Neural progenitor cell (in vitro differentiated cells): ENCODE measurements around the gene MAP7D2. TPM values are rescaled to one million over a fixed set of nuclear protein-coding genes. Genes with fewer than 3 reads are reported as not detected.

Experiments
- DNase-seq: peaks from one replicate; pipeline ENCODE4 v3.0.0-alpha.2; 2016; ENCODE audit warnings: low spot score
- H2AFZ ChIP-seq: fragments of 200-600 bp; sonication (generic); replicated peaks from 2 replicates; pipeline ENCODE4 v1.6.1; 2016; ENCODE audit warnings: antibody characterized with exemption
- H3F3A ChIP-seq: fragments of 200-600 bp; sonication (generic); 2 replicates; pipeline ENCODE4 v1.6.1; 2016; ENCODE audit warnings: antibody characterized with exemption, low read depth
- H3K27ac ChIP-seq: fragments of 200-600 bp; sonication (generic); 2 replicates; pipeline ENCODE4 v1.5.1; 2016; ENCODE audit warnings: mild to moderate bottlenecking
- H3K27me3 ChIP-seq: fragments of 200-600 bp; sonication (generic); 2 replicates; pipeline ENCODE4 v1.6.1; 2016; ENCODE audit warnings: mild to moderate bottlenecking, moderate library complexity
- H3K36me3 ChIP-seq: fragments of 200-600 bp; sonication (generic); 2 replicates; pipeline ENCODE4 v1.5.1; 2016
- H3K4me1 ChIP-seq: fragments of 200-600 bp; sonication (generic); 2 replicates; pipeline ENCODE4 v1.6.1; 2016; ENCODE audit warnings: mixed run types
- H3K4me2 ChIP-seq: fragments of 200-600 bp; sonication (generic); 2 replicates; pipeline ENCODE4 v1.6.1; 2016
- H3K4me3 ChIP-seq: fragments of 200-600 bp; sonication (generic); 2 replicates; pipeline ENCODE4 v1.5.1; 2016
- H3K79me2 ChIP-seq: fragments of 200-600 bp; sonication (generic); 2 replicates; pipeline ENCODE4 v1.6.1; 2016; ENCODE audit warnings: low read depth
- H3K9ac ChIP-seq: fragments of 200-600 bp; sonication (generic); 2 replicates; pipeline ENCODE4 v1.6.1; 2016
- H3K9me3 ChIP-seq: fragments of 200-600 bp; sonication (generic); 2 replicates; pipeline ENCODE4 v1.5.1; 2016; ENCODE audit warnings: low read depth
- H4K20me1 ChIP-seq: fragments of 200-600 bp; sonication (generic); 2 replicates; pipeline ENCODE4 v1.6.1; 2016; ENCODE audit warnings: low read depth
- H3K27ac Mint-ChIP-seq: 3 replicates; pipeline ENCODE4 v1.8.0; 2021; ENCODE audit warnings: mixed read lengths
- H3K27me3 Mint-ChIP-seq: 2 replicates; pipeline ENCODE4 v1.8.0; 2022; ENCODE audit warnings: low read depth, mild to moderate bottlenecking, inconsistent platforms, moderate library complexity, mixed read lengths; ENCODE audit not compliant: insufficient read depth
- H3K36me3 Mint-ChIP-seq: 3 replicates; pipeline ENCODE4 v1.8.0; 2021; ENCODE audit warnings: mixed read lengths
- H3K4me1 Mint-ChIP-seq: 3 replicates; pipeline ENCODE4 v1.8.0; 2021; ENCODE audit warnings: mixed read lengths
- H3K4me3 Mint-ChIP-seq: 3 replicates; pipeline ENCODE4 v1.8.0; 2021; ENCODE audit warnings: mild to moderate bottlenecking, moderate library complexity, mixed read lengths
- H3K9me3 Mint-ChIP-seq: 3 replicates; pipeline ENCODE4 v1.8.0; 2020; ENCODE audit warnings: mixed read lengths
- EZH2 ChIP-seq: fragments of 200-600 bp; sonication (generic); IDR thresholded peaks from 2 replicates; pipeline ENCODE4 v1.6.1; 2017; ENCODE audit warnings: antibody characterized with exemption, mild to moderate bottlenecking, moderate library complexity
- EZH2phosphoT487 ChIP-seq: fragments of 200-600 bp; sonication (generic); IDR thresholded peaks from 2 replicates; pipeline ENCODE4 v1.6.1; 2017; ENCODE audit warnings: antibody characterized with exemption
- total RNA-seq: library from RNA; depleted of rRNA; stranded (reverse); fragments of >200 nt; gene quantifications from 2 replicates; pipeline ENCODE4 v1.2.3, GENCODE V29; 2015; ENCODE audit warnings: low replicate concordance
- TF ChIP-seq, protein P1 (sequence below): fragments of 200-600 bp; sonication (generic); IDR thresholded peaks from 2 replicates; pipeline ENCODE4 v1.5.1; 2017; ENCODE audit warnings: antibody characterized with exemption, mild to moderate bottlenecking

MAP7D2 gene
- total RNA-seq, 1 donor from 2014 or later: 2.6 TPM

DNA sequence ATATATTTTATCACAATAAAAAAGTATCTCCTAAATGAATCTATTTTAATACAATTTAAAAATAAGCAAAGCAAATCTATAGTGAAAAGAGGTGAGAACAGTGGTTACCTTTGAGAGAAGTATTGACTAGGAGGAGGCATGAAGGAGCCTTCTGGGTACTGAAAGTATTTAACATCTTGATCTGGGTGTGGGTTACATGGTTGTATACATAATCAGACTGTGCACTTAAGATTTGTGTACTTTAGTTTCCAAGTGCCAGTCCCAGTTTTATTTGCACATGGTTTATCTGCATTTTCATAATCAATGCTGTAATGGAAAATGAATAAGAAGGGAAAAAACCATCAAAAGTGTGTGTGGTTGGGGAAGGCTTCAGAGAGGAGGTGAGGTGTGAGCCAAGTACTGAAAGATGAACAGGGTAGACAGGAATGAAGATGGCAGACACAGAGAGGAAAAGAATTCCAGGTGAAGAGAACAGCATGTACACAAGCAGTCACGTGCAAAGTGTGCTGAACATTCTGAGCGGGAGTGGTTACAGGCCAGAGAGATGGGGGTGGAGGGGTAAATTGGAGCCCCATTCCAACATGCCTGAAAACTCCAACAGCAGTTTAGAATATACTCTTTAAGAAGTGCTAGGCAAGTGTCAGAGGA, 14.6 kb downstream of the MAP7D2 start:
- Histone ChIP-seq H3K9ac (no peak overlapping the region), H3F3A (no peaks in the 10 kb centered on the region), H3K36me3 (no peaks in the 10 kb centered on the region), H3K4me1 (no peaks in the 10 kb centered on the region), H3K27ac (no peak overlapping the region), H3K9me3 (no peaks in the 10 kb centered on the region), H4K20me1 (no peaks in the 10 kb centered on the region), H2AFZ (no peak overlapping the region), H3K79me2 (no peaks in the 10 kb centered on the region), H3K27me3 (no peaks in the 10 kb centered on the region), H3K4me2 (no peak overlapping the region), H3K4me3 (no peak overlapping the region)
- Mint-ChIP-seq H3K27ac (no peak overlapping the region), H3K27me3 (peaks cover 6% of the 10 kb centered on the region), H3K4me3 (no peak overlapping the region), H3K9me3 (no peaks in the 10 kb centered on the region), H3K36me3 (no peaks in the 10 kb centered on the region), H3K4me1 (no peaks in the 10 kb centered on the region)
- DNase-seq: no peak
- no peak for TF ChIP-seq EZH2phosphoT487
- no peak for TF ChIP-seq EZH2
- TF ChIP-seq, protein P1, sequence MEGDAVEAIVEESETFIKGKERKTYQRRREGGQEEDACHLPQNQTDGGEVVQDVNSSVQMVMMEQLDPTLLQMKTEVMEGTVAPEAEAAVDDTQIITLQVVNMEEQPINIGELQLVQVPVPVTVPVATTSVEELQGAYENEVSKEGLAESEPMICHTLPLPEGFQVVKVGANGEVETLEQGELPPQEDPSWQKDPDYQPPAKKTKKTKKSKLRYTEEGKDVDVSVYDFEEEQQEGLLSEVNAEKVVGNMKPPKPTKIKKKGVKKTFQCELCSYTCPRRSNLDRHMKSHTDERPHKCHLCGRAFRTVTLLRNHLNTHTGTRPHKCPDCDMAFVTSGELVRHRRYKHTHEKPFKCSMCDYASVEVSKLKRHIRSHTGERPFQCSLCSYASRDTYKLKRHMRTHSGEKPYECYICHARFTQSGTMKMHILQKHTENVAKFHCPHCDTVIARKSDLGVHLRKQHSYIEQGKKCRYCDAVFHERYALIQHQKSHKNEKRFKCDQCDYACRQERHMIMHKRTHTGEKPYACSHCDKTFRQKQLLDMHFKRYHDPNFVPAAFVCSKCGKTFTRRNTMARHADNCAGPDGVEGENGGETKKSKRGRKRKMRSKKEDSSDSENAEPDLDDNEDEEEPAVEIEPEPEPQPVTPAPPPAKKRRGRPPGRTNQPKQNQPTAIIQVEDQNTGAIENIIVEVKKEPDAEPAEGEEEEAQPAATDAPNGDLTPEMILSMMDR: no peak

GRCh38 chrX:20091499-20091898, 25.2 kb downstream of the MAP7D2 start:
- Histone ChIP-seq H3K9me3 (no peaks in the 10 kb centered on the region), H3K4me3 (no peak overlapping the region), H3K4me2 (no peak overlapping the region), H3K9ac (no peak overlapping the region), H3K27me3 (no peaks in the 10 kb centered on the region), H3K79me2 (no peaks in the 10 kb centered on the region), H3K36me3 (no peaks in the 10 kb centered on the region), H3F3A (no peaks in the 10 kb centered on the region), H3K4me1 (no peaks in the 10 kb centered on the region), H3K27ac (no peak overlapping the region), H4K20me1 (no peaks in the 10 kb centered on the region), H2AFZ (no peak overlapping the region)
- Mint-ChIP-seq H3K9me3 (no peaks in the 10 kb centered on the region), H3K27ac (no peak overlapping the region), H3K4me3 (no peak overlapping the region), H3K27me3 (peaks cover 4% of the 10 kb centered on the region), H3K4me1 (no peaks in the 10 kb centered on the region), H3K36me3 (no peaks in the 10 kb centered on the region)
- TF ChIP-seq EZH2phosphoT487: no peak
- no peak for DNase-seq

DNA sequence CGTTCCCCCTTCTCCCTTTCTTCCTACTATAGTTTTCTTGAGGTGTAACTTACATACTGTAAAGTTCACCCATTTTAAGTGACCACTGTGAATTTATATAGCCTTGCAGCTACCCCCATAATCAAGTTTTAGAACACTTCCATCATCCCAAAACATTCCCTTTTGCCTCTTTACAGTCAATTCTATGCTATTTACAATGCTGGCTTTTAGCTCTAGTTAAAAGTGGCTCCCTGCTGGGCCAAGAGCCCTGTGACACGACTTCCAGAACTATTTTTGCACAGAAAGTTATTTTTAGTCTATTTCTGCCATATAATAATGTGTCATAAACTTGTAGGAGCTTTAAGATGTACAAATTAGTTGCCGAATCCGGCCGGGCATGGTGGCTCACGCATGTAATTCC, 26.9 kb downstream of the MAP7D2 start:
- Histone ChIP-seq H3K9ac (no peak overlapping the region), H3F3A (no peaks in the 10 kb centered on the region), H4K20me1 (no peaks in the 10 kb centered on the region), H3K36me3 (no peaks in the 10 kb centered on the region), H3K4me3 (no peak overlapping the region), H3K27ac (no peak overlapping the region), H3K27me3 (no peaks in the 10 kb centered on the region), H2AFZ (no peak overlapping the region), H3K4me2 (no peak overlapping the region), H3K79me2 (no peaks in the 10 kb centered on the region), H3K4me1 (no peaks in the 10 kb centered on the region), H3K9me3 (no peaks in the 10 kb centered on the region)
- DNase-seq: no peak
- Mint-ChIP-seq H3K9me3 (no peaks in the 10 kb centered on the region), H3K27me3 (peaks cover 2% of the 10 kb centered on the region), H3K4me3 (no peak overlapping the region), H3K36me3 (no peaks in the 10 kb centered on the region), H3K4me1 (no peaks in the 10 kb centered on the region), H3K27ac (no peak overlapping the region)
- TF ChIP-seq EZH2: no peak
- no peak for TF ChIP-seq EZH2phosphoT487
- TF ChIP-seq, protein P1: no peak

DNA sequence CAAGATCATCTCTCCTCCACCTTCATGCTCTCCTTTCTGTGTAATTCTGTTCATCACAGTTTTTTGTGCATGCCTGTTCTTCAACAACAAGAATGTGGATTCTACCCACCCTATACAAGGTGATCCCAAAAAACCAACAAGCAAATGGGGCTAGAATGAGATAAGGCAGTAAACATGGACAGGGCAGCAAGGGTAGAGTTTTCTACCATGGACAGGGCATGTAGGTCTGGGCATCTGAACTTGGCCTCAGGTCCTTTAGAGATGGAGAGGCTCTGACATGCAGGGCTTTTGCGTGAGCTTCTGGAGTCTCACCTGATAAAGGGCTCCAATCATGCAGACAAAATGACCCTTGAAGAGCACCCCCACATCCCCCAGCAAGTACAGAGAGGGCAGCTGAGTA, 36.4 kb downstream of the MAP7D2 start:
- no peaks in the 10 kb centered on the region for H4K20me1 ChIP-seq
- H3F3A ChIP-seq: no peaks in the 10 kb centered on the region
- H3K4me3 ChIP-seq: no peak overlapping the region
- Mint-ChIP-seq H3K9me3 (peaks cover 2% of the 10 kb centered on the region), H3K4me1 (no peaks in the 10 kb centered on the region), H3K36me3 (no peaks in the 10 kb centered on the region), H3K27ac (no peak overlapping the region), H3K4me3 (no peak overlapping the region), H3K27me3 (no peaks in the 10 kb centered on the region)
- H3K4me2 ChIP-seq: no peak overlapping the region
- no peaks in the 10 kb centered on the region for H3K4me1 ChIP-seq
- H3K9me3 ChIP-seq: no peaks in the 10 kb centered on the region
- DNase-seq: no peak
- no peaks in the 10 kb centered on the region for H3K27me3 ChIP-seq
- no peaks in the 10 kb centered on the region for H3K79me2 ChIP-seq
- no peaks in the 10 kb centered on the region for H3K36me3 ChIP-seq
- TF ChIP-seq, protein P1: no peak
- no peak for TF ChIP-seq EZH2phosphoT487
- TF ChIP-seq EZH2: no peak
- no peak overlapping the region for H3K27ac ChIP-seq
- no peak overlapping the region for H3K9ac ChIP-seq
- H2AFZ ChIP-seq: no peak overlapping the region
